HG03571 (cell line): ENCODE measurements around the gene DET1.
"Not testable (repeated sequence)": the region's sequence is repeated elsewhere in the genome, so short reads cannot be mapped to it uniquely, and the experiment has no call there.

Experiments
- ATAC-seq: cut with Tn5 transposase; IDR thresholded peaks from one replicate; pipeline ENCODE4 v1.9.1; 2021; ENCODE audit not compliant: unreplicated experiment

DET1 gene

DNA sequence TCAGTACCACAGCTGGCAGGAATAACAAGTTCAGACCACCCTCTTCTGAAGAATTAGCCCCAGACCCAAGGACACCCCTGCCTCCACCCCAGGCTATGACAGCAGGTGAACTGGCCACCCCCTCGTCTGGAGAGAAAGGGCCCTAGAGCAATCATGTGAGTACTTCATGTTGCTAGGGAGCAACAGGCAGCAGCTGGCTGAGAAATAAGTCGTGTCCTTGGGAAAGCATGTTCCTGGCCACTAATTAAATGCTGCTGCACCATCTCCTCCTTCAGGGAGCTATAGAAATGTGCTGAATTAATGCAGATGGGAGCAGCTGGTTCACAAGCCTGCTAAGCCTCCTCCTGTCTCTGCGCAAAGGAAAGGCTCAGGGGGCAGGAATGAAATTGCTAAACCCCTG, 47.5 kb downstream of the DET1 start:
- ATAC-seq = no peak

DNA sequence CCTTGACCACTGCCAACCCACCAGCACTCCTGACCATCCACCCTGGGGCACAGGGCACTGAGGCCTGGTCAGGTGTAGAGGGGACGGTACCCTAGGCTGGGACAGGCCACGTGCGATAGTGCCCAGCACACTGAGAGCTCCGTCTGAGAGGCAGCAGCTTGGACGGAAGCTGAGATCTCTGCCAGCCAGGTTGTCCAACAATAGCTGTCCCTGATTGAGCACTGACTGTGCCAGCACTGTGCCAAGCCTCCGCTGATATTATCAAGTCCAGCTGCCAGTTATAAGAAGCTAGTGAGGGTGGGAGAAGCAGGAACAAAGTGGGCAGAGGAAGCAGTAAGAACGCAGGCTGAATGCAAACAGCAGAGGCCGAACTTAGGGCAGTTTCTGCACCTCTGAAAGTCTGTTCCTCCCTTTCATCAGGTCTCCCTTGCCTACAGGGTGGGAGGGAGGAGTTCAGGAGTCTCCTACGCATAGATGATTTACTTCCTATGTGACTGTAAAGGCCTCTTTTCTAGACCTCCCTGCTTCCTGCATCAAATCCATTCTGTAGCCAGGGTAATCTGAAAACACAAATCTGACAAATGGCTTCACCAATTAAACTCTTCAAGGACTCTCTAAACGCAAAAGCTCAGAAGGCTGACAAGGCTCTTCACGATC, 49.2 kb downstream of the DET1 start:
- no peak for ATAC-seq

DNA sequence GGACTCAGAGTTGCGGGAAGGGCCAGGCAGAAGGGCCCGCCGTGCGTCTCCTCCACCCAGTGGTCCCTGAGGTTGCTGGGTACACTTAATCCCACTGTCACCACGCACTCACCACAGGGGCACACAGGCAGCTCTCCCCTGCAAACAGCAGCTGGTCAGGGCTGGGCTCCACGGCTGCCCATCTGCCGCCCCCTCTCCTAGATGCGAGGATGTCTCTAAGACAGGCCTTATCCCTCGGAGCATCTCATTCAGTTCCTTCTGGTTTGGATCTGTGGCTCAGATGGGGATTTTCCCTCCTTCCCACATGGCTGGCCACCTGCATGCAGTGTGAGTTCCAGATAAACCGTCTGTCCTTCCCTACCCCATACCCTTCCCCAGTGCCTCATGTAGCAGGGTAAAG, 52.6 kb downstream of the DET1 start:
- no peak for ATAC-seq

- ATAC-seq = no peak
Measured at GRCh38 chr15:88491158-88491557, 55.3 kb downstream of the DET1 start.

DNA sequence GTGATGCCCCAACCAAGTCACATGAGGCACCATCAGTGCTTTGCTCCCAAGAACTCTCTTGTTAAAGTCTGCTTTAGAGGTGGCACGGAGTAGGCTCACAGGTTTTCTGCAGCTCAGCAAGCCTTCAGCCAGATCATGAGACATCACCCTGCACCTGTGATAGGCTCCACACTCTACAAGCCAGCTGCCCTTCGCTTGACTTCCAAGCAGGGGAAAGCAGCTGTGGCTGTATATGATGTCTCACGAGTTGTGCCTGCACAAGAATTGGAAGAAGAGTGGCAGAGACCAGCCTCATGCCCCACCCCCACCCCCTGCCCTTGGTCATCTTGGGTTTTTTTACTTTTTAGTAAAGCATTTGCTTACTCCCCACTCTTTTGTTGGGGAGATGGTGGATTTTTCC, 56.4 kb downstream of the DET1 start:
- no peak for ATAC-seq

GRCh38 chr15:88489321-88489720, 57.2 kb downstream of the DET1 start:
- ATAC-seq = no peak

GRCh38 chr15:88487796-88488523, 58.5 kb downstream of the DET1 start:
- no peak for ATAC-seq

DNA sequence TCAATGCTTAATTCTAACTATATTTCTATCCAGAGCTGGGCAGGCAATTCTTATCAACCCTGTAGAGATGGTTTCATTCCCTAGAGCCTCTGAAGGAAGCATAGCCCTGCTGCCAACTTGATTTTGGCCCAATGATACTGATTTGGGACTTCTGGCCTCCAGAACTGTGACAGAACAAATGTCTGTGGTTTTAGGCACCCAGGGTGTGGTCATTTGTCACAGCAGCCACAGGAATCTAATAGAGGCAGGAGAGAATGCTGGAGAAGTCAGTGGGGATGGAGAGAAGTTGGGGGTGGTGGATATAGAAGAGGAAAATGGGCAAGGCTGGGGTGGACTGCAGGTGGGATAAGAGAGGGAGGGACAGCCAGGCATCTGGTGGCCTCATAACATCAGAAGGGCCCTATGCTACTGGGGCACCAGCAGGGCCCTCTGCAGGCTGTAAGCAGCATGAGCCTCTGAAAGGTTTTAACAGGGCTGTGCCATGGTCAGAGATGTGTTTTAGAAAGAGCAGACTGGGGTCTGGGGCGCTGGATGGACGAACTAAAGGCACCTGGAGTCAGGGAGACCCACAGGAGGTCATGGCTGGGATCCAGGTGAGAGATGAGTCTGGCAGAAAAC, 59.2 kb downstream of the DET1 start:
- ATAC-seq = no peak

- no peak for ATAC-seq
Measured at GRCh38 chr15:88484682-88485331, 61.7 kb downstream of the DET1 start.

DNA sequence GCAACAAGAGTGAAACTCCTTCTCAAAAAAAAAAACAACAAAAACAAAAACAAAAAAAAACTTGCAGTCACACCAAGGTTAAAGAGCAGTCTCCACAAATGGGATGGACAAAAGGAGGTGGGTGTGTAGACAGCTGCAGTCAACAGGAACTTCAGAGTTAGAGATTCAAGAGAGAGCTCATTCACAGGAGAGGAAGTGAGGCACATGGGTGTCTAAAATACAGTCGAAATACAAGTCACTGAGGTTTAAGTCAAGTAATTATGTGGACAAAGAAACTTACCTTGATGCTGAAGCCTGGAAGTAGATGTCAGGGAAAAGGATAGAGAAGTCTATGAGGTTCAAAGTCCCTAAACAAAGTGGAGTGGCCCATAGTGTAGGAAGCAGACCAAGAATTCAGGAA, 64.2 kb downstream of the DET1 start:
- ATAC-seq = no peak

GRCh38 chr15:88480981-88481380, 65.5 kb downstream of the DET1 start:
- ATAC-seq = no peak

DNA sequence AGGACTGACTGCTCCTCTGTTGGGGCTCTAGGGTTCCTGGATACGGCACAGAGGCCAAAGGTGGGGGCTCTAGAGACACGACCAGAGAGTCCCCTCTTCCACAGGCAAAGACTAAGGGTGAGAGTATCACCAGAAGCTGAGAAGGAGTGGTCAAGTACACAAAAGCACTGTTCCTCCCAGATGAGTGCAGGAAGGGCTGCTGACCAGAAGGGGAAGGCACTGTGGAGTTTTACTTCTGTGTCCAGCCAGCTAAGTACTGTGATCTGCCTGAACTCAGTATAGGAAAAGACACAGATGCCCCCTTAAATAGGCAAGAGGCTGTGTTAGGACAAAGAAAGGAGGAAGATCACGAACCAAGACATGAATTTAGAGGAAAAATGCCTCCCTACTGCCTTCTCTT, 67.3 kb downstream of the DET1 start:
- ATAC-seq = no peak

DNA sequence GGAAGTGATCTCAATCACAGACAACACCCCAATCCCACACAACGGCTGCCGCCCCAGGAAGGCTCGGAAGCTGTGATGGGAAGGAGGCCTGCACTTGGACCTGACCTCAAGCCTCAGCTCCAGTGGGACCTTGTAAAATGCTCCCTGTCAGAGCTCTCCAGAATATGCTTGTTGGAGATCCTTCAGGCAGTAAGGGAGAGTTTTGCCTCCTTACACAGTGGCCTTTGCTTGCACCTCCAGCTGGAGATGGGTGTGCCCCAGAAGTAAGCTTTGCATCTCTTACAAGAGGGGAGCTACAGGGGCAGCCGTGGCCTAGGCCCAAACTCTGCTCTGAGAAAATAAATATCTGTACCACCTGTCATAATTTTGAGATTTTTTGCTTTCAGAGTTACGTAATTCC, 68.6 kb downstream of the DET1 start:
- ATAC-seq = no peak

DNA sequence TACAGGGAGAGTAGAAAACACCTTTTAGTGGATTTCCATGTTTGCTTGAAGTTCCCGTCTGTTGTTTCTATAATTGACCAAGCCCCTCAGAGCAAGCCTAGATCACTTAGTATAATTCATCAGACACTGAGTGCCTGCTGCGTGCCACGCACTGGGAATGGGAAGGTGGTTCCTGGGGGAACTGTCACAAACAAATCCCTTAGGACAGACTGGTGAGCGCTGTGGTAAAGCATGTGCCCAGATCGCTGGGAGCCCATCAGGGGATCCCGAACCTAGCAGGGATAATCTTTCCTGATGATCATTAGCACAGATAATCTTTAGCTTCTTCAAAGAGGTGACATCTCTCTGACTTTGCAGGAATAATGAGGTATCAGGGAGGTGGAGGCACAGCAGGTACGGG, 69.4 kb downstream of the DET1 start:
- ATAC-seq = no peak

DNA sequence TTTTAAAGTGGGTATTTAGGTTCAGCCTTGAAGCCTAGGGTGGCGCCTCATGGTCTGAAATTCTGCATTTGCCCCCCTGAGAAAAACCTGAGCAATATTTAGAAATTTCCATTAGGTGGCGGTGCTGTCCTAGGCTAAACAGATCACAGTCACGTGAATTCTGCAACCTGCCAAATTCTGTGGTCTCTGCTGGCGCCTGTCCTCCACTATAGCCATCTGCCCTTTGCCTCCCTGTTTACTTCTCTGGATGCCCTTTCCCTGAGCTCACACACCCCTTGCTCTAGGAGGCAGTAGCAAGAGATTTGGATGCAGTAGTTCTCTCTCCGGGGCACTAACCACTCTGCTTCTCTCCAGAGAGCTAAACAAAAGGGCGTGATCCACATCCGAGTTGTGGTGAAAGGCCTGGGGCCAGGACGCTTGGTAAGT, 69.8 kb downstream of the DET1 start:
- no peak for ATAC-seq

DNA sequence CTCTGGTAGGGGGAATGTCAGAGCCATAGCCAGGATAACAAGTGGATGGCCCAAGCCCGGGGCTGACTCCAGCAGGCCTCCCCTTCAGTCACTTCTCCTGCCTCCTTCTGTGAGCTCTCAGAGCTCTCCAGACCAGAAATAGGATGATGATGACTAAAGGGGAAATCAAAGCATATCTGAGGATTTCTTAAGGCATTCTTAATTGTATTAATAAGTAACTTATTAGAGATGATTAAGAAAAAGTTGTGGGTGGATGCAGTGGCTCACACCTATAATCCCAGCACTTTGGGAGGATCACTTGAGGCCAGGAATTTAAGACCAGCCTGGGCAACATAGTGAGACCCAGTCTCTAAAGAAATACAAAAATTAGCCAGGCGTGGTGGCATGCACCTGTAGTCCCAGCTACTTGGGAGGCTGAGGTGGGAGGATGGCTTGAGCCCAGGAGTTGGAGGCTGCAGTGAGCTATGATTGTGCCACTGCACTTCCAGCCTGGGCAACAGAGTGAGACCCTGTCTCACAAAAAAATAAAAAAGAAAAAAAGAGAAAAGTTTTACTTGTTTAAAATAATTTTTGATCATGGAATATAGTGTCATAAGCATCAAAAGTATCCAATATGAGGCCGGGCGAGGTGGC, 72.7 kb downstream of the DET1 start:
- ATAC-seq = not testable (repeated sequence)

GRCh38 chr15:88472225-88472624, 74.3 kb downstream of the DET1 start:
- ATAC-seq = no peak

DNA sequence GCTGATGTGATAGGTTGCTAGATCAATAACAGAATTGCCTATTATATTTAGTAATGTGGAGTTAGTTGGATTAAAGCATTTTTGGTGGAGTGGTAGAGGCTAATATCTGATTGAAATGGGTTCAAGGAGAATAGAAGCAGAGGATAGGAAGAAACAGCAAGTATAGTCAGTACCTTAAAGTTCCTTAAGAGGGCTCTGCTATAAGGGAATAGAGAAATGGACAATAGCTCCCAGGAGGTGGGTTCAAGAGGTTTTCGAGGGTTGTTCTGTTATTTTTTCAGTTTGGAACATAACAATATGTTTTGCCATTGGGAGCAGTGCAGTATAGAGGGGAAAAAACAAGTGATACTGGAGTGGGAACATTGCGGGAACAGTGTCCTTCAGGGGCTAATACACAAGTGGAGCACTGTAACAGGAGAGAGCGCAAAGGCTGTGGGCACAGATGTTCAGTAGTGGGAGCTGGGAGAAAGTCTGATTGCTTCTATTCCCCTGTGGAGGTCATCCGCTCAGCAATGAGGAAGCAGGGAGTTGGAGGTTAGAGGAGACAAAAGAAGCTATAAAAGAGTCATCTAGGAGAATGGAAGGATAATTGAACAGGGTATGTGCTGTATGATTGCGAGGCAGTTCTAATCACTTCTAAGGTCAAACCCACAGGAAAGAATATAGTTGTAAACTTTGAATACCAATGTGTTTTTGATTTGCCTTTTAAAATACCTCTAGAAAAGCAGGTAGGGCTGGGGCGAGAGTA, 75.7 kb downstream of the DET1 start:
- no peak for ATAC-seq

DNA sequence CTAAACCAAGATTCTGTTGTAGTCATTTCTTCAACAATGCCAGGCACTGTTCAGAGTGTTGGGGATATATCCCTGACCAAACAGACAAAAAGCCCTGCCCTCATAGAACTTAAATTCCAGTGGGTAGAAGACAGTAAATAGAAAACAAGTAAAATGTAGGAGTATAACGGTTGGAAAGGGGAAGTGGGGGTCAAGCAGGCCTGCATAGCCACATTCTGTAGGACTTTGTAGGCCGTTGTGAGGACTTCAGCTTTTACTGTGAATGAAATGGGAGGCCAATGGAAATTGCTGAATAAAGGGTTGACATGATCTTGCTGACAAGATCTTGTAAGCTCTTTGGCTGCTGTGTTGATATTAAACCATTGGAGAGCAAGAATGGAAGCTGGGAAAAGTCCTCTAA, 77.2 kb downstream of the DET1 start:
- no peak for ATAC-seq

DNA sequence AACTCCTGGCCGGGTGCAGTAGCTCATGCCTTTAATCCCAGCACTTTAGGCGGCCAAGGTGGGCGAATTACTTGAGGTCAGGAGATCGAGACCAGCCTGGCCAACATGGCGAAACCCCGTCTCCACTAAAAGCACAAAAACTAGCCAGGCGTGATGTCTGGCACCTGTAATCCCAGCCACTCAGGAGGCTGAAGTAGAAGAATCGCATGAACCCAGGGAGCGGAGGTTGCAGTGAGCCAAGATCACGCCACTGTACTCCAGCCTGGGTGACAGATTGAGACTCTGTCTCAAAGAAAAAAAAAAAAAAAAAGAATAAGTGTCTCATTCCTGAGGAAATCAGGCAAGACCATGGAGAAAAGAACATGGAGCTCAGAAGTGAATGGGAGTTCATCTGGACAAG, 77.8 kb downstream of the DET1 start:
- not testable (repeated sequence) for ATAC-seq
